Left lung (tissue), 10 donors: ENCODE data around the gene HMSD. TPM values are rescaled to one million over a fixed set of nuclear protein-coding genes. Genes with fewer than 3 reads are reported as not detected.

Experiments
- ATAC-seq: fragments of 200-7000 bp; cut with Tn5 transposase; one replicate; pipeline ENCODE4 v1.9.1; 2020; ENCODE audit warnings: moderate library complexity
- DNase-seq, 4 donors: peaks; one replicate each; pipeline ENCODE4 v3.0.0-alpha.2; 2013 to 2020
- H3K27ac ChIP-seq, 2 donors: fragments of 200-600 bp; sonication (generic) in 1 of 2; one replicate each; pipeline versions ENCODE4 v1.5.0 to v1.8.0; 2020 to 2021
- H3K27me3 ChIP-seq, 2 donors: fragments of 200-600 bp; sonication (generic) in 1 of 2; one replicate each; pipeline versions ENCODE4 v1.5.0 to v1.8.0; 2020 to 2021
- H3K36me3 ChIP-seq, 2 donors: fragments of 200-600 bp; sonication (generic) in 1 of 2; one replicate each; pipeline versions ENCODE4 v1.5.0 to v1.8.0; 2020 to 2021
- H3K4me1 ChIP-seq, 2 donors: fragments of 200-600 bp; one replicate each; pipeline ENCODE4 v1.8.0; 2021
- H3K4me3 ChIP-seq, 2 donors: fragments of 200-600 bp; sonication (generic) in 1 of 2; one replicate each; pipeline versions ENCODE4 v1.5.0 to v1.8.0; 2020 to 2021; ENCODE audit warnings: mild to moderate bottlenecking in 1 of 2
- H3K9me3 ChIP-seq, 2 donors: fragments of 200-600 bp; sonication (generic) in 1 of 2; one replicate each; pipeline versions ENCODE4 v1.5.0 to v1.8.0; 2020 to 2021
- intact Hi-C, 2 donors: fragments of 100-400 bp; cut with DNase I; formaldehyde crosslinking; loops; one replicate each; pipeline versions ENCODE4 v1.11.2 to v1.14.2; 2022
- polyA plus RNA-seq, 6 donors: library from polyadenylated mRNA; unstranded; fragments of 120-200 nt; gene quantifications; one replicate each; pipeline ENCODE4 v1.2.1, GENCODE V29; 2013; ENCODE audit not compliant: insufficient read length in 6 of 6
- total RNA-seq, 2 donors: library from RNA; stranded (reverse); fragmentation: NEBNext Ultra II Directional; extraction: Animal tissue kit (Norgen Biotek cat#: 25700); gene quantifications; one replicate each; pipeline ENCODE4 v1.2.1, GENCODE V29; 2021
- TF ChIP-seq, protein P1 (sequence below), 2 donors: fragments of 200-600 bp; sonication (generic) in 1 of 2; IDR thresholded peaks; one replicate each; pipeline versions ENCODE4 v1.5.0 to v1.8.0; 2021; ENCODE audit warnings: antibody characterized with exemption in 2 of 2
- donor health status: DM: no; HTN: yes; CAD: no.
- donor health status: DM: no; HTN: no; CAD: no.

Gene HMSD
- total and polyA plus RNA-seq, 8 donors, result 0.63 to 10.8 (median 2.0) TPM

- no peaks in the 10 kb centered on the region for H3K27me3 ChIP-seq
- no peaks in the 10 kb centered on the region for H3K36me3 ChIP-seq
- H3K4me3 ChIP-seq, result no peak overlapping the region
- TF ChIP-seq, protein P1, sequence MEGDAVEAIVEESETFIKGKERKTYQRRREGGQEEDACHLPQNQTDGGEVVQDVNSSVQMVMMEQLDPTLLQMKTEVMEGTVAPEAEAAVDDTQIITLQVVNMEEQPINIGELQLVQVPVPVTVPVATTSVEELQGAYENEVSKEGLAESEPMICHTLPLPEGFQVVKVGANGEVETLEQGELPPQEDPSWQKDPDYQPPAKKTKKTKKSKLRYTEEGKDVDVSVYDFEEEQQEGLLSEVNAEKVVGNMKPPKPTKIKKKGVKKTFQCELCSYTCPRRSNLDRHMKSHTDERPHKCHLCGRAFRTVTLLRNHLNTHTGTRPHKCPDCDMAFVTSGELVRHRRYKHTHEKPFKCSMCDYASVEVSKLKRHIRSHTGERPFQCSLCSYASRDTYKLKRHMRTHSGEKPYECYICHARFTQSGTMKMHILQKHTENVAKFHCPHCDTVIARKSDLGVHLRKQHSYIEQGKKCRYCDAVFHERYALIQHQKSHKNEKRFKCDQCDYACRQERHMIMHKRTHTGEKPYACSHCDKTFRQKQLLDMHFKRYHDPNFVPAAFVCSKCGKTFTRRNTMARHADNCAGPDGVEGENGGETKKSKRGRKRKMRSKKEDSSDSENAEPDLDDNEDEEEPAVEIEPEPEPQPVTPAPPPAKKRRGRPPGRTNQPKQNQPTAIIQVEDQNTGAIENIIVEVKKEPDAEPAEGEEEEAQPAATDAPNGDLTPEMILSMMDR (IDR thresholded peaks at IDR 0.05), result no peak
- intact Hi-C loops, result no loop called here
- H3K9me3 ChIP-seq, result no peaks in the 10 kb centered on the region
- H3K4me1 ChIP-seq, result peaks cover 0 to 7% of the 10 kb centered on the region in 2 donors
- no peak for DNase-seq
- H3K27ac ChIP-seq, result no peak overlapping the region
- ATAC-seq, result no peak
These were observed 13.0 kb downstream of the HMSD start for GRCh38 chr18:63962137-63962536.

- TF ChIP-seq, protein P1 (IDR thresholded peaks at IDR 0.05), result peak; percentile 74
- no peak overlapping the region for H3K4me3 ChIP-seq
- H3K27me3 ChIP-seq, result no peaks in the 10 kb centered on the region
- intact Hi-C loops, result no loop called here
- no peaks in the 10 kb centered on the region for H3K36me3 ChIP-seq
- DNase-seq, result peak in 1 of 4 donors; percentile 56
- no peaks in the 10 kb centered on the region for H3K9me3 ChIP-seq
- H3K4me1 ChIP-seq, result peaks cover 0 to 8% of the 10 kb centered on the region in 2 donors
- ATAC-seq, result peak; percentile 91
- H3K27ac ChIP-seq, result no peak overlapping the region
These were observed 14.6 kb downstream of the HMSD start for GRCh38 chr18:63963615-63964256.

DNA sequence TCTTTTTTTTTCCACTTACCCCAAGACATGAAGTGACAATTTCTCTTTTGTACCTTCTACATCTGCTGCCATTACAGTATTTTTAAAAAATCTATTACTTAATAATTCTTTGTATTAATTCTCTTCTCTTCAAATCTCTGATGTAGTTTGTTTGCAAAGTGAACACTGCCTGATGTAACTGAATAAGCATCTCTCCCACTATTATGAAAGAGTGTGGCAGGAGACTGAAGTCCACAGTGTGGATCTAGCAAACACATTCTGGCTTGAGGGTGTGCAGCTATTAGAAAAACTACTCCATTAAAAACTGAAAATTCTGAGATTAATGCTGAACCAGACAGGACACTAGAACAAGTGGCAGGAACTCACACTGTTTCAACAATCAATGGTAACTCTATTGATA is 15.8 kb downstream of the HMSD start:
- intact Hi-C loops, result no loop called here
- Histone ChIP-seq H3K4me3 (no peak overlapping the region), H3K27ac (no peak overlapping the region), H3K9me3 (no peaks in the 10 kb centered on the region), H3K27me3 (no peaks in the 10 kb centered on the region), H3K36me3 (no peaks in the 10 kb centered on the region), H3K4me1 (peaks cover 0 to 20% of the 10 kb centered on the region in 2 donors)
- TF ChIP-seq, protein P1 (IDR thresholded peaks at IDR 0.05), result no peak
- DNase-seq, result no peak
- ATAC-seq, result no peak

DNA sequence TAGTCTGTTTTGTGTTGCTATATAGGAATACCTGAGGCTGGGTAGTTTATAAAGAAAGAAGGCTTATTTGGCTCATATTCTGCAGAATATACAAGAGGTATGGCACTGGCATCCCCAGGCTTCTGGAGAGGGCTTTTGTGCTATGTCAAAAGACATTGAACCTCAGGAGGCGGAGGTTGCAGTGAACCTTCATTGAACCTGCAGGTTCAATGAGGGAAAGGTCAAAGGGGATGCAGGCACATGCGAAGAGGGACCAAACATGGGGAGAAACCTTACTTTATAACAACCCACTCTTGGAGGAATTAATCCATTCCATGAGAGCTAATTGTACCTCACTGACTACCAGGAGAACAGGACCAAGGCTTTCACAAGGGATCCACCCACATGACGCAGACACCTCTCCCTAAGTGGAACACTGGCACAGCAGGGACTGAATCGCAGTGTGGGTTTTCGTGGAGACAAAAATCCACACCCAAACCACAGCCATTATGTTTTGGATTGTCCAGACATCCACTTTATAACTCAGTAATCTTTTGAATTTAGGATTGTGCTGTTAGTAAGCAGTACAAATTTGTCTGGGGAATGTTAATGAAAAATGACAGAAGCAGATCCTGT is 16.7 kb downstream of the HMSD start:
- H3K27ac ChIP-seq, result no peak overlapping the region
- no peak for DNase-seq
- H3K36me3 ChIP-seq, result no peaks in the 10 kb centered on the region
- H3K9me3 ChIP-seq, result no peaks in the 10 kb centered on the region
- peaks cover 0 to 20% of the 10 kb centered on the region in 2 donors for H3K4me1 ChIP-seq
- no peak overlapping the region for H3K4me3 ChIP-seq
- intact Hi-C loops, result no loop called here
- TF ChIP-seq, protein P1 (IDR thresholded peaks at IDR 0.05), result no peak
- no peaks in the 10 kb centered on the region for H3K27me3 ChIP-seq
- no peak for ATAC-seq

GRCh38 chr18:63969942-63970808 is 21.1 kb downstream of the HMSD start, which contains the start of gene SERPINB8:
TSS of gene SERPINB8 (plus strand) at chr18:63970081. CDS start at chr18:63978309, 8,228 bp downstream.
- Histone ChIP-seq H3K27ac (peak within 1 kb of the TSS; percentile 94 to 96), H3K9me3 (no peaks in the 10 kb centered on the region), H3K4me3 (peak within 1 kb of the TSS; percentile 52 to 66), H3K27me3 (no peaks in the 10 kb centered on the region), H3K4me1 (peaks cover 0 to 41% of the 10 kb centered on the region in 2 donors), H3K36me3 (no peaks in the 10 kb centered on the region)
- peak; percentile 79 to 97 (median 95) for DNase-seq
- intact Hi-C loops, result no loop called here
- ATAC-seq, result peak; percentile 97
- TF ChIP-seq, protein P1 (IDR thresholded peaks at IDR 0.05), result no peak
